ENCODE measurements around the gene KRTAP6-2. TPM values are rescaled to one million over a fixed set of nuclear protein-coding genes. Genes with fewer than 3 reads are reported as not detected.

Gene KRTAP6-2
- total RNA-seq, result not detected

GRCh38 chr21:30598802-30599201 lies at the start of gene KRTAP6-2:
Gene KRTAP6-2, minus strand, starts transcription at chr21:30598902. Its CDS starts 28 bp downstream, at chr21:30598874.

GRCh38 chr21:30642564-30642963 lies 43.9 kb upstream of the KRTAP6-2 start, which contains the start of gene KRTAP20-3:
Gene KRTAP20-3, plus strand, starts transcription at chr21:30642864.

GRCh38 chr21:30634906-30635305 lies 36.2 kb upstream of the KRTAP6-2 start, which contains the start of gene KRTAP20-2:
Gene KRTAP20-2, plus strand, starts transcription at chr21:30635206. Its CDS starts 58 bp downstream, at chr21:30635264.

GRCh38 chr21:30620522-30620921 lies 21.8 kb upstream of the KRTAP6-2 start, which contains the start of gene KRTAP20-4:
Gene KRTAP20-4, plus strand, starts transcription at chr21:30620627.

GRCh38 chr21:30616125-30616524 lies 17.4 kb upstream of the KRTAP6-2 start, which contains the start of gene KRTAP20-1:
Gene KRTAP20-1, plus strand, starts transcription at chr21:30616425. Its CDS starts 30 bp downstream, at chr21:30616455.

GRCh38 chr21:30613836-30614235 lies 15.1 kb upstream of the KRTAP6-2 start, which contains the start of gene KRTAP6-1:
Gene KRTAP6-1, minus strand, starts transcription at chr21:30613930. Its CDS starts 26 bp downstream, at chr21:30613904.

GRCh38 chr21:30600787-30601186 lies 2.1 kb upstream of the KRTAP6-2 start, which contains the start of gene KRTAP22-1:
Gene KRTAP22-1, plus strand, starts transcription at chr21:30601087.

GRCh38 chr21:30592140-30592539 lies 6.6 kb downstream of the KRTAP6-2 start, which contains the start of gene KRTAP6-3:
Gene KRTAP6-3, plus strand, starts transcription at chr21:30592440. Its CDS starts 6 bp downstream, at chr21:30592446.

GRCh38 chr21:30590297-30590696 lies 8.4 kb downstream of the KRTAP6-2 start, which contains the start of gene KRTAP22-2:
Gene KRTAP22-2, minus strand, starts transcription at chr21:30590397.

GRCh38 chr21:30561264-30561895 lies 37.3 kb downstream of the KRTAP6-2 start, which contains the start of gene KRTAP19-7:
Gene KRTAP19-7, minus strand, starts transcription at chr21:30561314. Its CDS starts 25 bp downstream, at chr21:30561289.

Small RNA genes within 50 kb of the gene (small RNA-seq; reads per million reads assigned to genes)
- gene KRTAP20-1 (ENCODE audit: low replicate concordance) (not detected), gene KRTAP20-3 (ENCODE audit: low replicate concordance) (not detected), gene KRTAP20-4 (ENCODE audit: low replicate concordance) (not detected), gene KRTAP22-1 (ENCODE audit: low replicate concordance) (not detected), gene KRTAP22-2 (ENCODE audit: low replicate concordance) (not detected)

Other genes starting within 250 kb of the KRTAP6-2 start
- gene KRTAP13-2, start 226.6 kb downstream of the KRTAP6-2 start, total RNA-seq, result not detected
- gene KRTAP13-1, start 202.9 kb downstream of the KRTAP6-2 start, total RNA-seq, result not detected
- gene KRTAP13-3, start 173.0 kb downstream of the KRTAP6-2 start, total RNA-seq, result not detected
- gene KRTAP13-4, start 168.7 kb downstream of the KRTAP6-2 start, total RNA-seq, result not detected
- not detected for gene KRTAP15-1, start 158.6 kb downstream of the KRTAP6-2 start, total RNA-seq
- gene KRTAP19-1, start 118.5 kb downstream of the KRTAP6-2 start, total RNA-seq, result not detected
- gene KRTAP19-2, start 111.5 kb downstream of the KRTAP6-2 start, total RNA-seq, result not detected
- gene KRTAP19-3, start 106.9 kb downstream of the KRTAP6-2 start, total RNA-seq, result not detected
- not detected for gene KRTAP19-4, start 101.7 kb downstream of the KRTAP6-2 start, total RNA-seq
- gene KRTAP19-5, start 96.8 kb downstream of the KRTAP6-2 start, total RNA-seq, result not detected
- not detected for gene KRTAP19-6, start 57.0 kb downstream of the KRTAP6-2 start, total RNA-seq
- not detected for gene KRTAP19-7, start 37.6 kb downstream of the KRTAP6-2 start, total RNA-seq
- not detected for gene KRTAP22-2, start 8.5 kb downstream of the KRTAP6-2 start, total RNA-seq
- gene KRTAP6-3, start 6.5 kb downstream of the KRTAP6-2 start, total RNA-seq, result not detected
- not detected for gene KRTAP22-1, start 2.2 kb upstream of the KRTAP6-2 start, total RNA-seq
- gene KRTAP6-1, start 15.0 kb upstream of the KRTAP6-2 start, total RNA-seq, result not detected
- gene KRTAP20-1, start 17.5 kb upstream of the KRTAP6-2 start, total RNA-seq, result not detected
- not detected for gene KRTAP20-4, start 21.7 kb upstream of the KRTAP6-2 start, total RNA-seq
- not detected for gene KRTAP20-2, start 36.3 kb upstream of the KRTAP6-2 start, total RNA-seq
- not detected for gene KRTAP20-3, start 44.0 kb upstream of the KRTAP6-2 start, total RNA-seq
- gene KRTAP21-3, start 119.9 kb upstream of the KRTAP6-2 start, total RNA-seq, result not detected
- gene KRTAP21-2, start 148.4 kb upstream of the KRTAP6-2 start, total RNA-seq, result not detected
- gene KRTAP21-1, start 156.5 kb upstream of the KRTAP6-2 start, total RNA-seq, result not detected
- not detected for gene KRTAP8-1, start 214.4 kb upstream of the KRTAP6-2 start, total RNA-seq
- not detected for gene KRTAP7-1, start 230.9 kb upstream of the KRTAP6-2 start, total RNA-seq

All from parietal lobe (tissue), 2 donors.